GM12878 (cell line): ENCODE results near the gene NFYA. TPM values are rescaled to one million over a fixed set of nuclear protein-coding genes. Genes with fewer than 3 reads are reported as not detected.

Experiments
- ATAC-seq: fragments of 200-7000 bp; cut with Tn5 transposase; 3 replicates; pipeline ENCODE4 v1.9.1; 2020; ENCODE audit warnings: mild to moderate bottlenecking, moderate library complexity
- BruUV-seq: library from RNA; stranded (reverse); fragments of 400-500 nt; replicated peaks from 2 replicates; lab custom pipeline; 2021; lab: Mats Ljungman, UMichigan
- CTCF ChIA-PET: fragments of 300-600 bp; sonication (Branson Sonifier 250); formaldehyde crosslinking; extraction: SDS; loops from one replicate; lab custom pipeline; 2021; ENCODE audit warnings: inconsistent platforms; lab: Yijun Ruan, JAX
- POLR2A ChIA-PET: fragments of 350-600 bp; formaldehyde crosslinking; extraction: SDS; loops from one replicate; lab custom pipeline; 2021; ENCODE audit warnings: inconsistent platforms; lab: Charles Lee
- RAD21 ChIA-PET: fragments of 300-600 bp; sonication (Branson Sonifier 250); formaldehyde crosslinking; loops from one replicate; lab custom pipeline; 2023; ENCODE audit warnings: antibody characterized with exemption; ENCODE audit not compliant: unreplicated experiment; lab: Charles Lee
- SMC1A ChIA-PET: fragments of 300-600 bp; sonication (Branson Sonifier 250); formaldehyde crosslinking; loops from one replicate; lab custom pipeline; 2023; ENCODE audit not compliant: unreplicated experiment, uncharacterized antibody; lab: Charles Lee
- DNase-seq: peaks from one replicate; pipeline ENCODE4 v3.0.0-alpha.2; 2011; ENCODE audit warnings: low read depth, low spot score
- FAIRE-seq: peaks from 3 replicates; lab custom pipeline; 2011; peaks lifted over from hg19 to GRCh38; lab: Jason Lieb, UNC
- H2AFZ ChIP-seq: 2 replicates; pipeline ENCODE4 v1.6.0; 2011; ENCODE audit warnings: low read depth, low read length, control low read depth; ENCODE audit not compliant: control insufficient read depth
- H3K27ac ChIP-seq: 2 replicates; pipeline ENCODE4 v1.5.1; 2011; ENCODE audit warnings: control low read depth; ENCODE audit not compliant: control insufficient read depth, insufficient read depth
- H3K27me3 ChIP-seq, 2 experiments: replicated peaks in 1 of 2; 2 replicates each; pipeline versions ENCODE4 v1.6.0 to v1.6.1; 2011; ENCODE audit warnings: low read length in 1 of 2; ENCODE audit not compliant: control insufficient read depth in 2 of 2, insufficient read depth in 2 of 2
- H3K36me3 ChIP-seq, 2 experiments: 2 replicates each; pipeline ENCODE4 v1.5.1; 2011; ENCODE audit warnings: low read length in 1 of 2; ENCODE audit not compliant: control insufficient read depth in 2 of 2, insufficient read depth in 2 of 2
- H3K4me1 ChIP-seq: 2 replicates; pipeline ENCODE4 v1.6.1; 2011; ENCODE audit warnings: mild to moderate bottlenecking, low read length, moderate library complexity, mixed read lengths; ENCODE audit not compliant: control insufficient read depth, insufficient read depth
- H3K4me2 ChIP-seq: 2 replicates; pipeline ENCODE4 v1.6.0; 2011; ENCODE audit warnings: control low read depth; ENCODE audit not compliant: control insufficient read depth, insufficient read depth
- H3K4me3 ChIP-seq: fragments of 200-600 bp; sonication (generic); 2 replicates; pipeline ENCODE4 v1.5.1; 2016
- H3K79me2 ChIP-seq: 2 replicates; pipeline ENCODE4 v1.6.0; 2011; ENCODE audit warnings: low read length; ENCODE audit not compliant: control insufficient read depth, insufficient read depth
- H3K9ac ChIP-seq: 2 replicates; pipeline ENCODE4 v1.8.0; 2011; ENCODE audit warnings: low read length, control low read depth, mixed read lengths; ENCODE audit not compliant: control insufficient read depth, insufficient read depth
- H3K9me3 ChIP-seq: replicated peaks from 3 replicates; pipeline ENCODE4 v1.5.1; 2011; ENCODE audit warnings: mild to moderate bottlenecking, low read length; ENCODE audit not compliant: control insufficient read depth, insufficient read depth
- H4K20me1 ChIP-seq: 2 replicates; pipeline ENCODE4 v1.6.0; 2011; ENCODE audit not compliant: control insufficient read depth, insufficient read depth
- BCL11A ChIP-seq: IDR thresholded peaks from 2 replicates; pipeline ENCODE4 v1.6.1; 2011; ENCODE audit warnings: low read depth, low read length
- BCLAF1 ChIP-seq: fragments of 450-650 bp; IDR thresholded peaks from 2 replicates; pipeline ENCODE4 v1.6.1; 2017; ENCODE audit warnings: antibody characterized with exemption, mild to moderate bottlenecking, moderate library complexity
- CHD2 ChIP-seq: IDR thresholded peaks from 2 replicates; pipeline ENCODE4 v1.6.1; 2011; ENCODE audit warnings: low read depth, low read length, improper control_type of control experiment, borderline replicate concordance
- EZH2 ChIP-seq: IDR thresholded peaks from 2 replicates; pipeline ENCODE4 v1.6.1; 2012; ENCODE audit warnings: low read depth, mild to moderate bottlenecking, control low read depth, inconsistent platforms, low read length, borderline replicate concordance; ENCODE audit not compliant: control insufficient read depth
- KDM1A ChIP-seq: fragments of 200-600 bp; sonication (generic); IDR thresholded peaks from 2 replicates; pipeline ENCODE4 v1.6.1; 2016; ENCODE audit warnings: borderline replicate concordance
- MLLT1 ChIP-seq: fragments of 450-650 bp; IDR thresholded peaks from 2 replicates; pipeline ENCODE4 v1.6.1; 2016; ENCODE audit warnings: mild to moderate bottlenecking
- NRF1 ChIP-seq: conservative IDR thresholded peaks from 2 replicates; pipeline ENCODE4 v1.6.1; 2011; ENCODE audit warnings: mild to moderate bottlenecking, low read depth, low read length, improper control_type of control experiment
- PRDM15 ChIP-seq: fragments of 450-650 bp; formaldehyde crosslinking; IDR thresholded peaks from 2 replicates; pipeline ENCODE4 v1.4.0; 2020; ENCODE audit warnings: mild to moderate bottlenecking, moderate library complexity
- RBBP5 ChIP-seq: fragments of 200-600 bp; sonication (generic); conservative IDR thresholded peaks from 2 replicates; pipeline ENCODE4 v1.6.1; 2016
- SMARCA5 ChIP-seq: fragments of 450-650 bp; IDR thresholded peaks from 2 replicates; pipeline ENCODE4 v1.6.1; 2017; ENCODE audit warnings: mild to moderate bottlenecking
- ZNF24 ChIP-seq: fragments of 450-650 bp; IDR thresholded peaks from 2 replicates; pipeline ENCODE4 v1.6.1; 2017; ENCODE audit warnings: antibody characterized with exemption, mild to moderate bottlenecking
- WGBS: methylation state at CpG from one replicate; pipeline ENCODE4 v1.1.6; 2016; ENCODE audit warnings: low lambda C conversion rate; ENCODE audit not compliant: insufficient replicate concordance, insufficient coverage; ENCODE audit errors: missing lambda C conversion rate; 5-methylcytosine and 5-hydroxymethylcytosine counted together
- in situ Hi-C: fragments of 300-500 bp; cut with MboI; formaldehyde crosslinking; loops from 9 replicates; pipeline ENCODE4 v1.14.3; 2018; ENCODE audit warnings: mixed read lengths
- intact Hi-C: fragments of 100-400 bp; cut with micrococcal nuclease; formaldehyde crosslinking; loops from one replicate; pipeline ENCODE4 v1.14.2; 2022; ENCODE audit not compliant: unreplicated experiment
- polyA plus RNA-seq, 11 experiments: library from polyadenylated mRNA; depleted of rRNA in 4 of 11; unstranded in 6 of 11; stranded (reverse) in 5 of 11; fragments of >200 nt; fragmentation: Nextera tagmentation in 4 of 11; fragmentation: Illumina TruSeq in 1 of 11; extraction: Ambion mirVana in 4 of 11; extraction: Trizol in 1 of 11; gene quantifications; 1 replicate in 1 of 11; 2 replicates in 10 of 11; pipeline versions ENCODE4 v1.2.1 to v1.2.3, GENCODE V29; 2011 to 2016; ENCODE audit warnings: inconsistent platforms in 2 of 11, missing spikeins in 2 of 11, low read depth in 1 of 11
- total RNA-seq, 4 experiments: library from RNA; depleted of rRNA in 3 of 4; stranded (reverse); fragments of >200 nt in 3 of 4; fragmentation: Illumina TruSeq in 1 of 4; extraction: Trizol in 1 of 4; gene quantifications; 2 replicates each; pipeline versions ENCODE4 v1.2.1 to v1.2.3, GENCODE V29; 2013 to 2021

The NFYA gene
- total and polyA plus RNA-seq, 10 of the 15 experiments (the other 5 are each of a cell fraction or from before 2014, with no cell fraction given), result 6.4 to 36.5 (median 19.1) TPM

GRCh38 chr6:41032830-41033229, 39.9 kb upstream of the NFYA start:
- no peak for DNase-seq
- ChIA-PET CTCF (no interaction called here), SMC1A (no interaction called here), RAD21 (no interaction called here), POLR2A (no interaction called here)
- Histone ChIP-seq H3K4me3 (no peak overlapping the region), H3K4me2 (no peak overlapping the region), H4K20me1 (no peaks in the 10 kb centered on the region), H3K9me3 (no peaks in the 10 kb centered on the region), H3K27ac (no peak overlapping the region), H3K79me2 (no peaks in the 10 kb centered on the region), H2AFZ (no peak overlapping the region), H3K9ac (no peak overlapping the region), H3K36me3 (no peaks in the 10 kb centered on the region), H3K4me1 (peaks cover under 1% of the 10 kb centered on the region), H3K27me3 (no peaks in the 10 kb centered on the region)
- no peak for TF ChIP-seq ZNF24
- TF ChIP-seq SMARCA5, result no peak
- TF ChIP-seq BCLAF1, result no peak
- no peak for TF ChIP-seq RBBP5
- no peak for TF ChIP-seq MLLT1
- no peak for TF ChIP-seq KDM1A
- TF ChIP-seq CHD2, result no peak
- TF ChIP-seq PRDM15 (CRISPR knock-in tag), result no peak
- TF ChIP-seq NRF1, result no peak
- TF ChIP-seq EZH2, result no peak
- no peak for TF ChIP-seq BCL11A
- no peak for FAIRE-seq
- in situ Hi-C loops (no loop called here), intact Hi-C loops (no loop called here)
- WGBS, result 80% methylated on average over 15 of the region's 15 CpGs
- ATAC-seq, result no peak
- no TSS peak for BruUV-seq
